ENCODE data around the gene TMOD3.

TMOD3 gene

GRCh38 chr15:51828621-51829375 is 655 bp upstream of the TMOD3 start:
- peak; percentile 53 for DNase-seq

- no peak for DNase-seq
These were observed 888 bp downstream of the TMOD3 start for GRCh38 chr15:51830276-51830806.

GRCh38 chr15:51833772-51834171 is 4.3 kb downstream of the TMOD3 start:
- no peak for DNase-seq

DNA sequence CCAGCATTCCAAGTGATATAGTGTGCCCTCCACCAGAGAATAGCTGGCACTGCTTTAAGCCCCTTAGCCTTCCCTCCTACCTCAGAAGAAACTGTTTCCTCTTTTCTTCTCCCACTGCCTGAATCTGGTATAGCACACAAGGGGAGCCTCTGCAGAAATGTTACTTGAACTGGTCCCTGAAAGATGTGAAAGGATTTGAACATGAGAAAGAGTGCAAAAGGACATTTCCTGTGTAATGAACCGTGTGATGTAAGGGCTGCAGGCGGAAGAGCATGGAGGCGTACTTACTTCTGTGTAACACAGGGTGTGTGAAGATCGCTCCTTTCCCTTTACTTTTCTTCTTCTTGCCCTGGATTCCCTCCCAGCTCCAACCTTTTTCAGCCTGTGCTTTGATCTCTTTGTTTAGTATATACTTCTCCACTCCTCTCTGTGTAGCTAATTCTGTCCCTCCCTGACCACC is 8.4 kb downstream of the TMOD3 start:
- no peak for DNase-seq

DNA sequence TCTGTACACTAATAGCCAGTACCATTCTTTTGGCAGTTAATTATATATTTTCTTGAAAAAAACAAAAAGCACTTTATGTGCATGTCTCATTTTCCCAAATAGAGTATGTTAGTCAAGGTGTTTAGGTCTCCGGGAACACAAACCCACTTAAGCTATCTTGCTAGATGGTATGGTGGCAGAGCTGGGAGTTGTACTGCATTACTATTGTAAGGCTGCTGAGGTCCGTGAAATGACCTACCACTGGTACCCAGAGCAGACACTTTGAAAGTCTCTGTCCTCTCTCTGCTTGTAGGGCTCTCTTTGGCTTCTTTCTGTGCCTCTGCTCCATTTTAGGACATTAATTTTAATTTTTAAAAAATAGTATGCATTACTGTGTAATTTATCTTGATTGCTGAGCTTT is 8.8 kb downstream of the TMOD3 start:
- DNase-seq, result no peak

DNA sequence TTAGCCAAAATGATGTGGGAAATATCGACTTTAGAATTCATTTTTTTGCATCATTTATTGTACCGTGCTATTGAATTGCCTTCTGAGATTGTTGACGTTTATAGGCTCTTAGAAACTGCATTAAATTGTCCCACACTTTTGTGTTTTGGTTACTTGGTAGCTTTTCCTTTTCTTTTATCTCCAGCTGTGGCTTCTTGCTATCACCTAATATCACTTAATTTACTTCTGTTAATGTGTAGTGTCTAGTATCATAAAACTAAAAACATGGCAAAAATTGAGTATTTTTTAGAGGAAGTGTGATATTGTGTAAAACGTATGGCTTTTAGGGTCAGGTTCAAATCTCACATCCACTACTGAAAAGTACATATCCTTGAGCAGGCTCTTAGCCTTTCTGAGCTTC is 11.2 kb downstream of the TMOD3 start:
- DNase-seq, result no peak

DNA sequence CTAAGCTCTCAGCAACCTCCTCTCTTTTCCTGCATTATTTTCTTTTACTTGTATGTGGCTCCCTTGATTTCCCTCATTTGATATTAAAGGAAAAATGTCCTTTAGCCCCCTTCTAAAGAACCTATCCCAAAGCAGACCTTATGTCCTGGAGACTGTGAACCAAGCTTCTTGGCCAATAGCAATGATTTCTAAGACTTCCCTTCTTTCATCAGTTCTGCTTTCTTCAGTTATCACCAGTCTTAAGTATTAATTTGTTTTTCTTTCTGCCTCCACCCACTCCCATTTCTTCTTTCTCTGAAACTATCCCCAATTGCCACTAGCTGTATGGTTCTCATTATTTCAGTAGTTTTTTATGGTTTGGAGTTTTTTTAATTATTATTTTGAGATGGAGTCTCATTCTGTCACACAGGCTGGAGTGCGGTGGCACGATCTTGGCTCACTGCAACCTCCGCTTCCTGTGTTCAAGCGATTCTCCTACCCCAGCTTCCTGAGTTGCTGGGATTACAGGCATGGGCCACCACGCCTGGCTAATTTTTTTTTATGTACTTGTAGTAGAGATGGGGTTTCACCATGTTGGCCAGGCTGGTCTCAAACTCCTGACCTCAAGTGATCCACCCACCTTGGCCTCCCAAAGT is 12.1 kb downstream of the TMOD3 start:
- DNase-seq, result no peak

GRCh38 chr15:51842265-51842664 is 12.8 kb downstream of the TMOD3 start:
- no peak for DNase-seq

DNA sequence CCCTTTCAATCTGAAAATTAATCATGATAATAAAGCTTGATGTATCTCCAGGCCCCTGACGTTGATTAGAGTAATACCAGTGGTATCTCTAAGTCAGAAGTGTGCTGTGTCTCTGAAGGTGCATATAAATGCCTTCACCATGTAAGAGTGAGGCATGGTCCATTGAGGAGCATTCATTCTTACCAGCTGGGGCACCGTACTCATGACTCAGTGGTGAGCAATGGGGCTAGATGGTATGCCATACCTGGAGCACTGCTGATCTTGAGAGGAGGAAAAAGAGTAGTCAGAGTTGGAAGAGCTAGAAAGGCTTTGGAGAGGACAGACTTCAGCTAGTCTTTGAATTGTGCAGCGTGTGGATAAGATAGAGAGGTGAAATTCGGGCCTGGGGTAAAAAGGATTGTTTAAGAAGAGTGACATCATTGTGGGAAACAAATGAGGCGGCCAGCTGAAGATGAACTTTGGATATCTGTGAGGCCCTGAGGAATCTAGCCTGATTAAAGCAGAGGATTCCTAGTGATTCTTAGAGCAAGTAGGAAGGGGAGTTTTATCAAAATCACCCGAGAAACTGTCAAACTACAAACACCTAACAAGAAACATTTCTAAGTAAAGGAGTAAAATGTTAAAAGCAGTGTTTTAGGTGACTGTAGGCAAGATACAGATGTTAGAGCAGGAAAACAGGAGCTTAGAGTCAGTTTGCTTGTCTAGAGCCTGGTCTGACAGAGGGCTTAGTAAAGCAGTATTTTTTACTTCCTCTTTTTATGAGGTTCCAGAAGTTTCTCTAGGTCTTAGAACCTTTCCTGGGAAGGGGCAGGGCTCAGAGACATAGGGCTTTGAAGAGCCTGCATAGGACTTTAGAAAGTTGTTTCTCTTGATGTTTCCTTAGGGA is 13.6 kb downstream of the TMOD3 start:
- DNase-seq, result no peak

DNA sequence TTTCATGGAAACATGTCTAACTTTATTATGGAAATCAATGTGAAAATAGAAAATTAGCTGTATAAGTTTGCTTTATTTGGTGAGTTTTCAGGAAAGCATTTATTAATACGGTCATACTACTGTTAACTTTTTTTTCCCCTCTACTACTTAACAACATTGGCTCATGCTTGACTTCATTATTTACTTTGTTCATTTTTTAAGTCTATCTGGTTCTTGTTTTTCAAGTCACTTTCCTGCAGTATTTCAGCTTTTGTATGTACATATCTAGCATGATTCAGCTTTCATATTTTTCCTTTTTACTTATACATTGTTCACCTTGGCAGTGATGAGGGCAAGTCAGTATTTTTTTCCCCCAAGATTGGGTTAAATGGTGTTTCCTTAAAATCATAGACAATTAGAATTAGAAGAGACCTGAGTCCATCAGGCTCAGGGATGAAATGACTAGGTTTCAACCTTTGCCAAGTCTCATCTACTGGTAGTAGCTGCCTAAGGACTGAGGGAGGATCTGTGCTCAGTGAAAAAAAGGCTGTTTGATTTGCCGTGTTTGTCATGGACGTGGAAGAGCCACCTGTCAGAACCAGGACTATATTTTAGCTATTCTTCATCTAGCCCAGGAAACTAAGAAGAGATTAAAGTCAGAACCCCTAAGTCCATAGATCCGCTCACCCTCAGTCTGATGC is 15.4 kb downstream of the TMOD3 start:
- DNase-seq, result no peak

DNA sequence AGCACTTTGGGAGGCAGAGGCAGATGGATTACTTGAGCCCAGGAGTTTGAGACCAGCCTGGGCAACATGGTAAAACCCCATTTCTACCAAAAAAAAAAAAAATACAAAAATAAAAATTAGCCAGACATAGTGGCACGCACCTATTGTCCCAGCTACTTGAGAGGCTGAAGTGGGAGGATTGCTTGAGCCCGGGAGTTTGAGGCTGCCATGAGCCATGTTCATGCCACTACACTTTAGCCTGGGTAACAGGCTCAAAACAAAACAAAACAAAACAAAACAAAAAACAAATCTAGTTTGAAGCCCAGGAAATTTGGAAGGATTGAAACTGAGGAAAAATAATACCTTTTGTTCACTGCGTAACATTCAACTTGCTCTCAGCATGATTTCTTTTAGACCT is 16.6 kb downstream of the TMOD3 start:
- no peak for DNase-seq

- DNase-seq, result no peak
These were observed 17.2 kb downstream of the TMOD3 start for GRCh38 chr15:51846463-51847230.

DNA sequence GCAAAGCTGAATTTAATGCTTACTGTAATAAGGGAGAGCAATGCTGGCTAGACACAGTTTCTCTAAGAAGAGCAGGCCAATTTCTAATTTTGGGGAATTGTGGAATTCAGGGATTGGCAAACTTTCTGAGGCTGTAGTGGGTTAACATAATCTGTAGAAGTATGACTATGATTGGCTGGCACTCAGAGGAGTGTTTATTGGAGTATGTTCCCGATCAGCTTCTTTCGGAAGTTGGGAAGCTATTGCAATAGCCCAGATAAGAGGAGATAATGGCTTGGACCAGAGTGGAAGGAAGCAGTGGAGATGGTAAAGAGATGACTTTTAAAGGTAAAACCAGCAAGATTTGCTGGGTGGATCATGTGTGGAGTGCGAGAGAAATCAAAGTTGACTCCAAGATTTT is 19.4 kb downstream of the TMOD3 start:
- DNase-seq, result no peak

GRCh38 chr15:51849860-51850259 is 20.4 kb downstream of the TMOD3 start:
- no peak for DNase-seq

- DNase-seq, result no peak
These were observed 24.5 kb downstream of the TMOD3 start for GRCh38 chr15:51853998-51854397.

GRCh38 chr15:51855612-51856011 is 26.2 kb downstream of the TMOD3 start:
- no peak for DNase-seq

GRCh38 chr15:51856714-51857380 is 27.4 kb downstream of the TMOD3 start:
- DNase-seq, result no peak

DNA sequence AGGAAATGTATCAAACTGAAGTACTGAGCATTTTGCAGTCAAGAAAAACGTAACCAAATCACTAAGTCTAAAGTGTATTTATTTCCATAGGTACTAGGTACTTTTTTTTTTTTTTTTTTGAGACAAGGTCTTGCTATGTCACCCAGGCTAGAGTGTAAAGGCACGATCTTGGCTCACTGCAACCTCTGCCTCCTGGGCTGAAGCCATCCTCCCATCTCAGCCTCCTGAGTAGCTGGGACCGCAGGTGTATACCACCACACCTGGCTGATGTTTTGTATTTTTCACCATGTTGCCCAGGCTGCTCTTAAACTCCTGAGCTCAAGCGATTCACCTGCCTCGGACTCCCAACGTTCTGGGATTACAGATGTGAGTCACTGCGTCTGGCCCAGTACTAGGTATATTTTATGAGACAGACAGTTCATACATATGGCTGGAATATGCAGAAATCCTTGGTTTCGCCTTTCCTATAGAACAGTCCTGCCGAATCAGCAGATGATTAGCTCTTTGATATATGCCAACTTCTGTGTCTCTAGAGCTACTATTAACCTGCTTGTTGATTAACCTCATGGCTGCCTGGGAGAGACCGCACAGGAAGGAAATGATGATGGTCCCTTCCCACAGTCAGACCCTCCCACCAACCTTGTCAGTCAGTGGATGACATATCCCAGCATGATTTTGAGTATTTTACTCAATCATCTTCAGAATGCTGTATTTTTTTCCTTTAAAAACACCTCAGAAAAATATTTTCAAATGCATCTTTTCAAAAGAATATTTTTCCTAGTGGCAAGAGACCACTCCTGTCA is 32.3 kb downstream of the TMOD3 start:
- no peak for DNase-seq

- DNase-seq, result no peak
These were observed 33.7 kb downstream of the TMOD3 start for GRCh38 chr15:51863131-51863530.

DNA sequence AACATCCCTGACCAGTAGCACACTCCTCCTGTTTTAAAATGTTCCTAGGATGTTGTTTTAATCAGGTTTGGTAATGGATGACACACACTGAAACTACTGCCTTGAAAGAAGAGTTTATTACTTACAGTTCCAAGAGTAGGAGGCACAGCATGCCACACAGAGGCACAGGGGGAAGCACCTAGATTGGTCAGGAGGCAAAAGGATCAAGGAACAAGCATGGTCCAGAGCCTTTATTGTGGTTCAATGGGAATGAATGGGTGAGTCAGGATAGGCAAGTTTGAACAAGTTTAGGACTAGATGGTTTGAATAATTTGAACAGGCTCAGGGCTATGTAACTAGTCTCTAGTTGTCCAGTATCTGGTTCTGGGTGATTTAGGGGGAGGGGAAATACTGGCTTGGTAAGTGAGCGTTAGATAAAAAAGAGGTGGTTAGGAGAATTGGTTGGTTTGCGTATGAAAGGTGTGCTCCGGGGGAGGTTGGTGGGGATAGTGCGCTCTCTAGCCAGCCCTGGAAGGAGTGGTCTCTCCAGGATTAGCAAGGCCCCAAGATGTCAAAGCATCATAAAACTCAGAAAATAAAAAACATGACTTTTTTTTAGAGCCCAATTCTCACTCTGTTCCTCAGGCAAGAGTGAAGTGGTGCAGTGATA is 35.1 kb downstream of the TMOD3 start:
- DNase-seq, result no peak
